Measurements from ENCODE around the gene CEP41.

The CEP41 gene

GRCh38 chr7:130363026-130363847, 77.6 kb downstream of the CEP41 start:
- Histone ChIP-seq H3K79me1 (replicated peaks; ENCODE audit: low read length, poor library complexity, severe bottlenecking) (no peaks in the 10 kb centered on the region), H4K91ac (ENCODE audit: low read length) (peak overlapping the region; percentile 82), H3K9me3 (ENCODE audit: control insufficient read depth, low read length) (peaks cover 24% of the 10 kb centered on the region), H3K27me3 (ENCODE audit: control insufficient read depth in 1 of 2, insufficient read depth in 1 of 2, low read length in 2 of 2) (no peaks in the 10 kb centered on the region), H3K9ac (ENCODE audit: low read length) (peak overlapping the region; percentile 39), H3K36me3 (ENCODE audit: control insufficient read depth in 1 of 2, insufficient read depth in 2 of 2, low read depth in 1 of 2, low read length in 2 of 2) (peaks cover 0 to 4% of the 10 kb centered on the region in 2 experiments), H3K14ac (ENCODE audit: low read length in 2 of 2) (peak overlapping the region in 1 of 2 experiments; percentile 61), H4K8ac (ENCODE audit: low read length) (peak overlapping the region; percentile 66), H3K4ac (ENCODE audit: low read depth in 1 of 2, low read length in 2 of 2) (peak overlapping the region; percentile 42 to 62), H3K23ac (ENCODE audit: low read length in 2 of 2) (no peak overlapping the region), H2BK5ac (ENCODE audit: low read depth, low read length, poor library complexity, severe bottlenecking) (peak overlapping the region; percentile 89), H2AFZ (ENCODE audit: low read depth, low read length) (no peak overlapping the region), H3K4me1 (ENCODE audit: control insufficient read depth, insufficient read depth, low read depth, low read length) (peaks cover 32% of the 10 kb centered on the region), H3K18ac (ENCODE audit: low read depth in 1 of 2, low read length in 2 of 2) (peak overlapping the region; percentile 52 to 89), H3K4me2 (ENCODE audit: low read length, poor library complexity, severe bottlenecking) (no peak overlapping the region), H3K4me3 (ENCODE audit: insufficient read depth in 1 of 2, low read depth in 1 of 2, low read length in 2 of 2) (no peak overlapping the region), H2AK5ac (ENCODE audit: low read length, severe bottlenecking) (peak overlapping the region; percentile 97), H2BK120ac (ENCODE audit: low read depth, low read length) (peak overlapping the region; percentile 64), H2BK15ac (ENCODE audit: low read depth, poor library complexity, severe bottlenecking) (peak overlapping the region; percentile 87), H3K27ac (ENCODE audit: low read length, poor library complexity, severe bottlenecking) (peak overlapping the region; percentile 91), H2BK12ac (ENCODE audit: low read length in 2 of 2) (peak overlapping the region; percentile 86 to 93)
- DNase-seq: peak; percentile 96
- 53% methylated on average over 8 of the region's 8 CpGs for WGBS

- Histone ChIP-seq H3K79me1 (replicated peaks; ENCODE audit: low read length, poor library complexity, severe bottlenecking) (no peaks in the 10 kb centered on the region), H3K4me2 (ENCODE audit: low read length, poor library complexity, severe bottlenecking) (no peak overlapping the region), H3K9ac (ENCODE audit: low read length) (no peak overlapping the region), H3K27ac (ENCODE audit: low read length, poor library complexity, severe bottlenecking) (no peak overlapping the region), H3K18ac (ENCODE audit: low read depth in 1 of 2, low read length in 2 of 2) (peak overlapping the region; percentile 52 to 89), H2BK120ac (ENCODE audit: low read depth, low read length) (peak overlapping the region; percentile 64), H2AK5ac (ENCODE audit: low read length, severe bottlenecking) (peak overlapping the region; percentile 97), H4K8ac (ENCODE audit: low read length) (no peak overlapping the region), H4K91ac (ENCODE audit: low read length) (peak overlapping the region; percentile 71), H3K4me3 (ENCODE audit: insufficient read depth in 1 of 2, low read depth in 1 of 2, low read length in 2 of 2) (no peak overlapping the region), H3K14ac (ENCODE audit: low read length in 2 of 2) (no peak overlapping the region), H3K27me3 (ENCODE audit: control insufficient read depth in 1 of 2, insufficient read depth in 1 of 2, low read length in 2 of 2) (no peaks in the 10 kb centered on the region), H3K23ac (ENCODE audit: low read length in 2 of 2) (no peak overlapping the region), H3K9me3 (ENCODE audit: control insufficient read depth, low read length) (peaks cover 24% of the 10 kb centered on the region), H2BK12ac (ENCODE audit: low read length in 2 of 2) (peak overlapping the region; percentile 86 to 93), H2BK5ac (ENCODE audit: low read depth, low read length, poor library complexity, severe bottlenecking) (peak overlapping the region; percentile 89), H3K4me1 (ENCODE audit: control insufficient read depth, insufficient read depth, low read depth, low read length) (peaks cover 30% of the 10 kb centered on the region), H3K4ac (ENCODE audit: low read depth in 1 of 2, low read length in 2 of 2) (peak overlapping the region in 1 of 2 experiments; percentile 62), H2AFZ (ENCODE audit: low read depth, low read length) (no peak overlapping the region), H2BK15ac (ENCODE audit: low read depth, poor library complexity, severe bottlenecking) (peak overlapping the region; percentile 87), H3K36me3 (ENCODE audit: control insufficient read depth in 1 of 2, insufficient read depth in 2 of 2, low read depth in 1 of 2, low read length in 2 of 2) (peaks cover 0 to 4% of the 10 kb centered on the region in 2 experiments)
- no peak for DNase-seq
- WGBS: 95% methylated on average over 10 of the region's 10 CpGs
Observed at GRCh38 chr7:130362251-130362816, 78.5 kb downstream of the CEP41 start.

GRCh38 chr7:130361681-130362080, 79.1 kb downstream of the CEP41 start:
- H3K9ac ChIP-seq (ENCODE audit: low read length): no peak overlapping the region
- no peak overlapping the region for H3K4me3 ChIP-seq (ENCODE audit: insufficient read depth in 1 of 2, low read depth in 1 of 2, low read length in 2 of 2)
- H2BK12ac ChIP-seq (ENCODE audit: low read length in 2 of 2): peak overlapping the region; percentile 15 to 40
- no peak overlapping the region for H4K91ac ChIP-seq (ENCODE audit: low read length)
- no peaks in the 10 kb centered on the region for H3K27me3 ChIP-seq (ENCODE audit: control insufficient read depth in 1 of 2, insufficient read depth in 1 of 2, low read length in 2 of 2)
- H3K27ac ChIP-seq (ENCODE audit: low read length, poor library complexity, severe bottlenecking): no peak overlapping the region
- H4K8ac ChIP-seq (ENCODE audit: low read length): no peak overlapping the region
- WGBS: 98% methylated on average over 7 of the region's 7 CpGs
- peaks cover 24% of the 10 kb centered on the region for H3K9me3 ChIP-seq (ENCODE audit: control insufficient read depth, low read length)
- no peak overlapping the region for H3K4ac ChIP-seq (ENCODE audit: low read depth in 1 of 2, low read length in 2 of 2)
- H2BK15ac ChIP-seq (ENCODE audit: low read depth, poor library complexity, severe bottlenecking): no peak overlapping the region
- H3K14ac ChIP-seq (ENCODE audit: low read length in 2 of 2): no peak overlapping the region
- peaks cover 0 to 4% of the 10 kb centered on the region in 2 experiments for H3K36me3 ChIP-seq (ENCODE audit: control insufficient read depth in 1 of 2, insufficient read depth in 2 of 2, low read depth in 1 of 2, low read length in 2 of 2)
- DNase-seq: no peak
- H3K18ac ChIP-seq (ENCODE audit: low read depth in 1 of 2, low read length in 2 of 2): no peak overlapping the region
- no peak overlapping the region for H3K4me2 ChIP-seq (ENCODE audit: low read length, poor library complexity, severe bottlenecking)
- H3K23ac ChIP-seq (ENCODE audit: low read length in 2 of 2): no peak overlapping the region
- H2BK120ac ChIP-seq (ENCODE audit: low read depth, low read length): peak overlapping the region; percentile 23
- H2AK5ac ChIP-seq (ENCODE audit: low read length, severe bottlenecking): peak overlapping the region; percentile 95
- peaks cover 34% of the 10 kb centered on the region for H3K4me1 ChIP-seq (ENCODE audit: control insufficient read depth, insufficient read depth, low read depth, low read length)
- no peak overlapping the region for H2AFZ ChIP-seq (ENCODE audit: low read depth, low read length)
- no peak overlapping the region for H2BK5ac ChIP-seq (ENCODE audit: low read depth, low read length, poor library complexity, severe bottlenecking)
- H3K79me1 ChIP-seq (replicated peaks; ENCODE audit: low read length, poor library complexity, severe bottlenecking): no peaks in the 10 kb centered on the region

- Histone ChIP-seq H3K23ac (ENCODE audit: low read length in 2 of 2) (no peak overlapping the region), H4K8ac (ENCODE audit: low read length) (no peak overlapping the region), H3K27ac (ENCODE audit: low read length, poor library complexity, severe bottlenecking) (no peak overlapping the region), H3K4me1 (ENCODE audit: control insufficient read depth, insufficient read depth, low read depth, low read length) (peaks cover 29% of the 10 kb centered on the region), H4K91ac (ENCODE audit: low read length) (no peak overlapping the region), H3K18ac (ENCODE audit: low read depth in 1 of 2, low read length in 2 of 2) (no peak overlapping the region), H2BK120ac (ENCODE audit: low read depth, low read length) (no peak overlapping the region), H3K79me1 (replicated peaks; ENCODE audit: low read length, poor library complexity, severe bottlenecking) (no peaks in the 10 kb centered on the region), H3K14ac (ENCODE audit: low read length in 2 of 2) (no peak overlapping the region), H3K27me3 (ENCODE audit: control insufficient read depth in 1 of 2, insufficient read depth in 1 of 2, low read length in 2 of 2) (no peaks in the 10 kb centered on the region), H3K4me3 (ENCODE audit: insufficient read depth in 1 of 2, low read depth in 1 of 2, low read length in 2 of 2) (no peak overlapping the region), H2BK15ac (ENCODE audit: low read depth, poor library complexity, severe bottlenecking) (no peak overlapping the region), H2AFZ (ENCODE audit: low read depth, low read length) (no peak overlapping the region), H3K9me3 (ENCODE audit: control insufficient read depth, low read length) (peaks cover 24% of the 10 kb centered on the region), H2AK5ac (ENCODE audit: low read length, severe bottlenecking) (peak overlapping the region; percentile 96), H2BK12ac (ENCODE audit: low read length in 2 of 2) (peak overlapping the region in 1 of 2 experiments; percentile 63), H3K36me3 (ENCODE audit: control insufficient read depth in 1 of 2, insufficient read depth in 2 of 2, low read depth in 1 of 2, low read length in 2 of 2) (peaks cover 0 to 4% of the 10 kb centered on the region in 2 experiments), H3K9ac (ENCODE audit: low read length) (no peak overlapping the region), H2BK5ac (ENCODE audit: low read depth, low read length, poor library complexity, severe bottlenecking) (no peak overlapping the region), H3K4ac (ENCODE audit: low read depth in 1 of 2, low read length in 2 of 2) (no peak overlapping the region), H3K4me2 (ENCODE audit: low read length, poor library complexity, severe bottlenecking) (no peak overlapping the region)
- WGBS: 96% methylated on average over 2 of the region's 3 CpGs
- no peak for DNase-seq
Observed at GRCh38 chr7:130360518-130360917, 80.3 kb downstream of the CEP41 start.

Data from mesenchymal stem cell (in vitro differentiated cells and primary cell).